HepG2 (cell line): Measurements from ENCODE around the gene MT1M. TPM values are rescaled to one million over a fixed set of nuclear protein-coding genes. Genes with fewer than 3 reads are reported as not detected.

Experiments used
- CSRNP2 ChIP-seq: sonication (generic); formaldehyde crosslinking; conservative IDR thresholded peaks from 2 replicates; pipeline ENCODE4 v1.8.0; 2022; ENCODE audit warnings: low read depth, missing genetic modification reagents
- E2F2 ChIP-seq: sonication (generic); formaldehyde crosslinking; IDR thresholded peaks from 2 replicates; pipeline ENCODE4 v1.4.0; 2020; ENCODE audit warnings: missing genetic modification reagents, borderline replicate concordance
- ETV6 ChIP-seq: sonication (generic); formaldehyde crosslinking; conservative IDR thresholded peaks from 2 replicates; pipeline ENCODE4 v1.4.0; 2020; ENCODE audit warnings: missing genetic modification reagents
- FOXA3 ChIP-seq: IDR thresholded peaks from 2 replicates; pipeline ENCODE4 v1.6.1; 2016; ENCODE audit warnings: missing genetic modification reagents, missing compliant biosample characterization
- KAT7 ChIP-seq: IDR thresholded peaks from 2 replicates; pipeline ENCODE4 v1.6.1; 2018; ENCODE audit warnings: borderline replicate concordance, missing compliant biosample characterization
- KLF12 ChIP-seq: sonication (generic); formaldehyde crosslinking; IDR thresholded peaks from 2 replicates; pipeline ENCODE4 v1.4.0; 2020; ENCODE audit warnings: missing genetic modification reagents, borderline replicate concordance
- MEF2D ChIP-seq: sonication (generic); formaldehyde crosslinking; IDR thresholded peaks from 2 replicates; pipeline ENCODE4 v1.5.1; 2020; ENCODE audit warnings: mild to moderate bottlenecking, missing genetic modification reagents
- MTF1 ChIP-seq: sonication (generic); formaldehyde crosslinking; IDR thresholded peaks from 2 replicates; pipeline ENCODE4 v1.5.0; 2020; ENCODE audit warnings: missing genetic modification reagents
- NFKB2 ChIP-seq: sonication (generic); formaldehyde crosslinking; IDR thresholded peaks from 2 replicates; pipeline ENCODE4 v1.4.0; 2020; ENCODE audit warnings: missing genetic modification reagents, borderline replicate concordance
- PHF8 ChIP-seq: sonication (generic); formaldehyde crosslinking; IDR thresholded peaks from 2 replicates; pipeline ENCODE4 v1.5.0; 2020; ENCODE audit warnings: missing genetic modification reagents
- RFX1 ChIP-seq: fragments of 450-650 bp; IDR thresholded peaks from 2 replicates; pipeline ENCODE4 v1.6.1; 2017
- SIN3A ChIP-seq: IDR thresholded peaks from 2 replicates; pipeline ENCODE4 v1.6.1; 2011; ENCODE audit warnings: low read depth, mild to moderate bottlenecking, control low read depth, low read length, borderline replicate concordance
- SNAI1 ChIP-seq: sonication (generic); formaldehyde crosslinking; IDR thresholded peaks from 2 replicates; pipeline ENCODE4 v1.5.0; 2020; ENCODE audit warnings: mild to moderate bottlenecking, missing genetic modification reagents, borderline replicate concordance
- SP140L ChIP-seq: sonication (generic); formaldehyde crosslinking; IDR thresholded peaks from 2 replicates; pipeline ENCODE4 v1.4.0; 2020; ENCODE audit warnings: missing genetic modification reagents, borderline replicate concordance
- TBX3 ChIP-seq: fragments of 450-650 bp; IDR thresholded peaks from 2 replicates; pipeline ENCODE4 v1.6.1; 2017; ENCODE audit warnings: antibody characterized with exemption, mild to moderate bottlenecking, inconsistent platforms, borderline replicate concordance
- TFDP2 ChIP-seq: sonication (generic); formaldehyde crosslinking; IDR thresholded peaks from 2 replicates; pipeline ENCODE4 v1.4.0; 2020; ENCODE audit warnings: missing genetic modification reagents
- ZMAT3 ChIP-seq: sonication (generic); formaldehyde crosslinking; conservative IDR thresholded peaks from 2 replicates; pipeline ENCODE4 v1.7.0; 2021; ENCODE audit warnings: missing genetic modification reagents
- ZNF260 ChIP-seq: sonication (generic); formaldehyde crosslinking; IDR thresholded peaks from 2 replicates; pipeline ENCODE4 v1.4.0; 2020; ENCODE audit warnings: missing genetic modification reagents, low read depth, mild to moderate bottlenecking, borderline replicate concordance
- ZNF563 ChIP-seq: sonication (generic); formaldehyde crosslinking; IDR thresholded peaks from 2 replicates; pipeline ENCODE4 v1.8.0; 2022; ENCODE audit warnings: mild to moderate bottlenecking, moderate library complexity, missing genetic modification reagents
- ZNF564 ChIP-seq: sonication (generic); formaldehyde crosslinking; IDR thresholded peaks from 2 replicates; pipeline ENCODE4 v1.8.1; 2023; ENCODE audit warnings: mild to moderate bottlenecking, missing genetic modification reagents
- ZNF724P ChIP-seq: sonication (generic); formaldehyde crosslinking; IDR thresholded peaks from 2 replicates; pipeline ENCODE4 v1.8.0; 2022; ENCODE audit warnings: missing genetic modification reagents, borderline replicate concordance
- polyA plus RNA-seq, 8 experiments: library from polyadenylated mRNA; depleted of rRNA in 3 of 8; stranded (reverse) in 7 of 8; unstranded in 1 of 8; fragments of >200 nt; fragmentation: Illumina TruSeq in 4 of 8; extraction: Trizol in 4 of 8; gene quantifications; 2 replicates each; pipeline versions ENCODE4 v1.2.1 to v1.2.3, GENCODE V29; 2011 to 2016; ENCODE audit warnings: low read depth in 4 of 8, missing spikeins in 1 of 8, mixed read lengths in 1 of 8; ENCODE audit not compliant: insufficient read depth in 1 of 8
- total RNA-seq, 5 experiments: library from RNA; depleted of rRNA; stranded (reverse); fragments of >200 nt; fragmentation: Illumina TruSeq; extraction: Trizol; gene quantifications; 2 replicates each; pipeline ENCODE4 v1.2.3, GENCODE V29; 2016; ENCODE audit warnings: low read depth in 1 of 5
- TF ChIP-seq, protein P1 (sequence below): sonication (generic); formaldehyde crosslinking; IDR thresholded peaks from 2 replicates; pipeline ENCODE4 v1.4.0; 2020; ENCODE audit warnings: mild to moderate bottlenecking, low read depth, missing genetic modification reagents
- TF ChIP-seq, protein P2 (sequence below): sonication (generic); formaldehyde crosslinking; IDR thresholded peaks from 2 replicates; pipeline ENCODE4 v1.5.0; 2020; ENCODE audit warnings: missing genetic modification reagents

Gene MT1M
- total and polyA plus RNA-seq, 2 of the 13 experiments (the other 11 are each of a cell fraction or from before 2014, with no cell fraction given), result 4.6 TPM; not detected in 1

DNA sequence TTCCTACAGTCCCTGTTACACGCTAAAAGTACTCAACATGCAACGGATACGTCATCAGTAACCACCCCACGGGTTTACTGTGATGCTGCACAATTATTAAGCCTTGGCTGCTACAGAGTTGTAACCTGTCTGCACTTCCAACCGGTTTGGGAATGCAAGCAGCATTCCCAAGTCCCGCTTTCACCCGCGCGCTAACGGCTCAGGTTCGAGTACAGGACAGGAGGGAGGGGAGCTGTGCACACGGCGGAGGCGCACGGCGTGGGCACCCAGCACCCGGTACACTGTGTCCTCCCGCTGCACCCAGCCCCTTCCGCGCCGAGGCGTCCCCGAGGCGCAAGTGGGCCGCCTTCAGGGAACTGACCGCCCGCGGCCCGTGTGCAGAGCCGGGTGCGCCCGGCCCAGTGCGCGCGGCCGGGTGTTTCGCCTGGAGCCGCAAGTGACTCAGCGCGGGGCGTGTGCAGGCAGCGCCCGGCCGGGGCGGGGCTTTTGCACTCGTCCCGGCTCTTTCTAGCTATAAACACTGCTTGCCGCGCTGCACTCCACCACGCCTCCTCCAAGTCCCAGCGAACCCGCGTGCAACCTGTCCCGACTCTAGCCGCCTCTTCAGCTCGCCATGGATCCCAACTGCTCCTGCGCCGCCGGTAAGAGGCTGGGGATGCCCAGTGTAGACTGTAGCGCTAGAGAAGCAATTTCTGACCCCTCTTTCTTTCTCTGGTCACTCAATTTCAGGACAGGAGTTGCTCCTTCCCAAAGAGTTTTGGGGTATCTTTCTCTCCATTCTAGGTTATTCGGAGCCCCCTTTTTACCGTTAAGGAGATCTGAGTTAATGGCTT is 24.2 kb upstream of the MT1M start, which contains the start of gene MT2A (continued):
- TF ChIP-seq, protein P1, sequence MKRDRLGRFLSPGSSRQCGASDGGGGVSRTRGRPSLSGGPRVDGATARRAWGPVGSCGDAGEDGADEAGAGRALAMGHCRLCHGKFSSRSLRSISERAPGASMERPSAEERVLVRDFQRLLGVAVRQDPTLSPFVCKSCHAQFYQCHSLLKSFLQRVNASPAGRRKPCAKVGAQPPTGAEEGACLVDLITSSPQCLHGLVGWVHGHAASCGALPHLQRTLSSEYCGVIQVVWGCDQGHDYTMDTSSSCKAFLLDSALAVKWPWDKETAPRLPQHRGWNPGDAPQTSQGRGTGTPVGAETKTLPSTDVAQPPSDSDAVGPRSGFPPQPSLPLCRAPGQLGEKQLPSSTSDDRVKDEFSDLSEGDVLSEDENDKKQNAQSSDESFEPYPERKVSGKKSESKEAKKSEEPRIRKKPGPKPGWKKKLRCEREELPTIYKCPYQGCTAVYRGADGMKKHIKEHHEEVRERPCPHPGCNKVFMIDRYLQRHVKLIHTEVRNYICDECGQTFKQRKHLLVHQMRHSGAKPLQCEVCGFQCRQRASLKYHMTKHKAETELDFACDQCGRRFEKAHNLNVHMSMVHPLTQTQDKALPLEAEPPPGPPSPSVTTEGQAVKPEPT (CRISPR knock-in tag), result no peak
- no peak; the same call in 1 of the 2 replicates for TF ChIP-seq CSRNP2
- TF ChIP-seq SP140L (CRISPR knock-in tag), result no peak
- TF ChIP-seq, protein P2, sequence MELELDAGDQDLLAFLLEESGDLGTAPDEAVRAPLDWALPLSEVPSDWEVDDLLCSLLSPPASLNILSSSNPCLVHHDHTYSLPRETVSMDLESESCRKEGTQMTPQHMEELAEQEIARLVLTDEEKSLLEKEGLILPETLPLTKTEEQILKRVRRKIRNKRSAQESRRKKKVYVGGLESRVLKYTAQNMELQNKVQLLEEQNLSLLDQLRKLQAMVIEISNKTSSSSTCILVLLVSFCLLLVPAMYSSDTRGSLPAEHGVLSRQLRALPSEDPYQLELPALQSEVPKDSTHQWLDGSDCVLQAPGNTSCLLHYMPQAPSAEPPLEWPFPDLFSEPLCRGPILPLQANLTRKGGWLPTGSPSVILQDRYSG (CRISPR knock-in tag), result peak; percentile 82
- TF ChIP-seq KLF12 (CRISPR knock-in tag), result peak; percentile 91; the same call in 1 of the 2 replicates
- TF ChIP-seq E2F2, result peak; percentile 69; the same call in 1 of the 2 replicates
- TF ChIP-seq KAT7 (CRISPR knock-in tag), result peak; percentile 69; the same call in 1 of the 2 replicates
- TF ChIP-seq ZNF563 (CRISPR knock-in tag), result peak; percentile 96
- TF ChIP-seq MEF2D (CRISPR knock-in tag), result 0 out of 2 replicates have a peak, but pooled peaks have one; percentile 23
- TF ChIP-seq ZNF260 (CRISPR knock-in tag), result no peak
- peak; percentile 93 for TF ChIP-seq ZNF564
- TF ChIP-seq SNAI1, result no peak
- peak; percentile 32; the same call in 1 of the 2 replicates for TF ChIP-seq ETV6 (CRISPR knock-in tag)
- TF ChIP-seq ZMAT3 (CRISPR knock-in tag), result peak; percentile 78; the same call in 1 of the 2 replicates
- TF ChIP-seq RFX1, result no peak
- TF ChIP-seq TBX3, result no peak
- peak; percentile 62 for TF ChIP-seq FOXA3 (CRISPR knock-in tag)
- TF ChIP-seq MTF1, result peak; percentile 100
- peak; percentile 52; the same call in 1 of the 2 replicates for TF ChIP-seq ZNF724P
- TF ChIP-seq PHF8, result peak; percentile 77
- TF ChIP-seq SIN3A, result peak; percentile 93
- peak; percentile 78; the same call in 1 of the 2 replicates for TF ChIP-seq NFKB2 (CRISPR knock-in tag)
- TF ChIP-seq TFDP2 (CRISPR knock-in tag), result peak; percentile 91
